Measurements from ENCODE around the gene THRSP. TPM values are rescaled to one million over a fixed set of nuclear protein-coding genes. Genes with fewer than 3 reads are reported as not detected.

THRSP gene
- total and polyA plus RNA-seq, 10 of the 15 experiments (the other 5 are each of a cell fraction or from before 2014, with no cell fraction given) = 0.18 TPM; not detected in 9

DNA sequence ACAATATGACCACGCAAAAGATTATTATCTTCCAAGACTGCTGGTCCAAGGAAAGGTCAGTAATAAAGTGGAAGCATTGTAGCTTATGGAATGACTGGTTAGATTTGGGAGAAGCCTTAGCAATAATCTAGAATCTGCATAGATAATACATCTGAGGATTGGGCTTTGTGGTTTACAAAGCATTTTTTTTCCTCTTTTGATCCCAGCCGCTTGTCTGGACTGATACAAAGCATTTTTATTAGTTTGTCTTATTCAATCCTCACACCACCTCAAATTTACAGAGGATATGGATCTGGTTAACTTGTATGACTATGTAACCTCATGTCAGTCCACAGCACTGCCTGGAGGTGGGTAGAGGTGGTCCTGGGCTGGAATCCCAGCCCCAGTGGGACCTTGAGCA lies 990 bp upstream of the THRSP start:
- no peak overlapping the region for H3K4me3 ChIP-seq
- no peak for TF ChIP-seq NR2F1 (conservative IDR thresholded peaks at IDR 0.05)
- TF ChIP-seq STAT3 (IDR thresholded peaks at IDR 0.05; ENCODE audit: low read depth, low read length) = no peak
- no peak for TF ChIP-seq BRCA1 (IDR thresholded peaks at IDR 0.05; ENCODE audit: low read depth, low read length)
- TF ChIP-seq POU2F2 (IDR thresholded peaks at IDR 0.05; ENCODE audit: borderline replicate concordance, low read depth, low read length) = no peak
- TF ChIP-seq MXI1 (IDR thresholded peaks at IDR 0.05; ENCODE audit: low read depth, low read length) = no peak
- no peak for TF ChIP-seq MYC (IDR thresholded peaks at IDR 0.05; ENCODE audit: insufficient read depth, insufficient read length, insufficient replicate concordance, low read length, severe bottlenecking)
- no peak for TF ChIP-seq NFYA (IDR thresholded peaks at IDR 0.05; ENCODE audit: borderline replicate concordance, low read depth, low read length)
- TF ChIP-seq NFXL1 (IDR thresholded peaks at IDR 0.05; ENCODE audit: borderline replicate concordance) = no peak
- no peak for TF ChIP-seq SMAD1 (IDR thresholded peaks at IDR 0.05; ENCODE audit: low read depth, partially characterized antibody)
- no peak for TF ChIP-seq IKZF1 (conservative IDR thresholded peaks at IDR 0.05)
- no peak overlapping the region for H3K27ac ChIP-seq (ENCODE audit: control insufficient read depth, insufficient read depth)
- H3K9me3 ChIP-seq (replicated peaks; ENCODE audit: control insufficient read depth, insufficient read depth, low read length) = no peaks in the 10 kb centered on the region
- 92% methylated on average over 2 of the region's 2 CpGs for WGBS (ENCODE audit: insufficient coverage, insufficient replicate concordance, low lambda C conversion rate, missing lambda C conversion rate)
- no peaks in the 10 kb centered on the region for H3K4me1 ChIP-seq (ENCODE audit: control insufficient read depth, insufficient read depth, low read length)
- no peaks in the 10 kb centered on the region for H4K20me1 ChIP-seq (ENCODE audit: control insufficient read depth, insufficient read depth)
- ChIA-PET CTCF (interaction anchor here (1.0 kb wide), 1 partner anchor 17 kb away, joined by 5 read pairs; no protein-coding TSS in a partner anchor), POLR2A (no interaction called here), SMC1A (ENCODE audit: uncharacterized antibody, unreplicated experiment) (no interaction called here), RAD21 (ENCODE audit: unreplicated experiment) (no interaction called here)
- H3K9ac ChIP-seq (ENCODE audit: control insufficient read depth, insufficient read depth, low read length) = no peak overlapping the region
- H2AFZ ChIP-seq (ENCODE audit: control insufficient read depth, low read depth, low read length) = no peak overlapping the region
- in situ Hi-C loops (cut with MboI) = no loop called here
- H3K79me2 ChIP-seq (ENCODE audit: control insufficient read depth, insufficient read depth, low read length) = no peaks in the 10 kb centered on the region
- ATAC-seq (no peak), FAIRE-seq (no peak), DNase-seq (ENCODE audit: low read depth, low spot score) (no peak)
- H3K36me3 ChIP-seq (ENCODE audit: control insufficient read depth in 2 of 2, insufficient read depth in 2 of 2, low read length in 1 of 2) = no peaks in the 10 kb centered on the region; a peak in 1 of 4 replicates
- BruUV-seq (replicated peaks) = no TSS peak
- H3K4me2 ChIP-seq (ENCODE audit: control insufficient read depth, insufficient read depth) = no peak overlapping the region
- intact Hi-C loops (cut with micrococcal nuclease; ENCODE audit: unreplicated experiment) = no loop called here
- no peaks in the 10 kb centered on the region for H3K27me3 ChIP-seq (replicated peaks in 1 of 2; ENCODE audit: control insufficient read depth in 2 of 2, insufficient read depth in 2 of 2, low read length in 1 of 2)

All from GM12878 (cell line).